Measurements from ENCODE around the gene USO1.
"Not testable (repeated sequence)": the region's sequence is repeated elsewhere in the genome, so short reads cannot be mapped to it uniquely, and the experiment has no call there.

USO1 gene

DNA sequence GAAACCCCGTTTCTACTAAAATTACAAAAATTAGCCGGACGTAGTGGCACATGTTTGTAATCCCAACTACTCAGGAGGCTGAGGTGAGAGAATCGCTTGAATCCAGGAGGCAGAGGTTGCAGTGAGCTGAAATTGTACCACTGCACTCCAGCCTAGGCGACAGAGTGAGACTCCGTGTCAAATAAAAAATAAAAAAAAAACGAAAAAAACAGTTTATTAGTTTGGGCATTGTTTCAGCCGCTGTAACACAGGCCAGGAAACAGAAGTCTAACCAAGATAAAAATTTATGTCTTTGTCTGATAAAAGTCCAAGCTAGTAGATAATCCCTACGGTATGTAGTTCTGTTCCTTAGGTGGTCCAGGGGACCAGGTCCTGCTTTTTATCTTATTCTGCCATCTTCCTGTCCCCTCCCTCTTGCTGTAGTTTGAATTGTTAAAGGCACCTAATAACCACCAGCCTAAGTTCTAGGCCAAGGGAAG, 21.4 kb downstream of the USO1 start:
- no peak for DNase-seq (ENCODE audit: low read depth in 2 of 2, low spot score in 1 of 2)

DNA sequence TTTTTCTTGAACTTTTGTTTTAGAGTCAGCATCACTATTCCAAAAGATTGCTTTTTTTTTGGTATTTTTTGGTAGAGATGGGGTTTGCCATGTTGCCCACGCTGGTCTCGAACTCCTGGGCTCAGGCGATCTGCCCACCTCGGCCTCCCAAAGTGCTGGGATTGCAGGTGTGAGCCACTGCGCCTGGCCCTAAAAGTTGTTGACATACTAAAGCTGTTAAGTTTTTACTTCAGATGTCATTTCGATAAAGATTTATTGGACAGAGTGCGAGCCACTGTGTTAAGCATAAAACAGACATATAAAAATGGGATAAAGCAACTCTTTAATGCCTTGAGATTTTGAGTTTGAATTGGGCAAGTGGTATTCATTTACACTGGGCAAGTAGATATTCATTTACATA, 28.3 kb downstream of the USO1 start:
- DNase-seq (ENCODE audit: low read depth in 2 of 2, low spot score in 1 of 2): no peak

DNA sequence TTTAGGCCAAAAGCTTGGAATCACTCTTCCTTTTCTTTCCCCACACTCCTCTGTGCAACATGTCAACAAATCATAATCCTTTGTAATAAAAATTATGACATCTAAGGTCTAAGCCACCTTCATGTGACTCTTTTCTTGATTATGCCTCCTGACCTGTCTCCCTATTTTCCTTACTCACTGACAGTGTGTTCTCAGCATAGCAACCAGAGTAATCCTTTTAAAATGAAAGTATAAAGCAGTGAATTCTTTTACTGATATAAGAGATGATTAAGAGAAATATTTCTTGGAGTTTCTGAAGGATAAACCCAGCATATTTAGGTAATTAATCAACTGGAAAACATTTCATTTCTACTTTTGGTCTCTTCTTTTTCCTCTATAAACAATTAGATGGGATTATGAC, 44.7 kb downstream of the USO1 start:
- DNase-seq (ENCODE audit: low read depth in 2 of 2, low spot score in 1 of 2): no peak

DNA sequence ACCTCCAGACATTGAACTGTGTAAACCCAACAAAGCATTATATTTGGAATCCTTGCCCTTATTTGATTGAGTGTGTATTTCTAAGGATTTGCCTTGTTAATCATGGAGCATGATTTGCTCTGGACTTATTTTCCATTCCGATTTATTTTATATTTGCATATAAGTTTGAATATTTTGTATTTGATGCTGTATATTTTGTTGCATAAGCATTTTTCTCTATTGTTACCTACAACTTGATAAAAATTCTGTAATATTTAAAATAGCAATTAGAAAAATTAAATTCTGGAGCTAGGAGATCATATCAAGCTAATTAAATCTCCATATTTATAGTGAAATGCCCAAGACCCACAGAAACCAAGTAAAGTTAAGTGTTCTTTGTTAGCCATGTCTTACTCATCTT, 47.2 kb downstream of the USO1 start:
- no peak for DNase-seq (ENCODE audit: low read depth in 2 of 2, low spot score in 1 of 2)

GRCh38 chr4:75777589-75777988, 53.2 kb downstream of the USO1 start:
- DNase-seq (ENCODE audit: low read depth in 2 of 2, low spot score in 1 of 2): no peak

GRCh38 chr4:75779105-75779757, 54.9 kb downstream of the USO1 start:
- no peak for DNase-seq (ENCODE audit: low read depth in 2 of 2, low spot score in 1 of 2)

- no peak for DNase-seq (ENCODE audit: low read depth in 2 of 2, low spot score in 1 of 2)
These were observed 56.9 kb downstream of the USO1 start for GRCh38 chr4:75781305-75781704.

DNA sequence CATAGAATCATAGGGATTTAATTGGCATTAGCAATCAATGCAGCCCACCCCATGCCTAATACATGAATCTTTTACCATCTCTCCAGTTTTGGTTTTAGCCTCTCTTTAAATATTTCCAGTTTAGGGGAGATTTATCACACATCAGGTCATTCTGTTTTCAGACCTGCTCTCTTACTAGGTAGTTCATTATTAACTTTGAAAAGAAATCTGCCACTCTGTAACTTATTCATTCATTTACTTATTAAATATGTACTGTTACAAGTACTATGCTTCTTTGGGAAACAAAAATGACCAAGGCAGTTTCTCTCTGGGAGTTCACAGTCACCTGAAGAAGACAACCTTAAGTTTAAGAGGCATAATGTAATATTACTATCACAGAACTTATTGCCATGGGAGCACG, 62.1 kb downstream of the USO1 start:
- DNase-seq (ENCODE audit: low read depth in 2 of 2, low spot score in 1 of 2): no peak

DNA sequence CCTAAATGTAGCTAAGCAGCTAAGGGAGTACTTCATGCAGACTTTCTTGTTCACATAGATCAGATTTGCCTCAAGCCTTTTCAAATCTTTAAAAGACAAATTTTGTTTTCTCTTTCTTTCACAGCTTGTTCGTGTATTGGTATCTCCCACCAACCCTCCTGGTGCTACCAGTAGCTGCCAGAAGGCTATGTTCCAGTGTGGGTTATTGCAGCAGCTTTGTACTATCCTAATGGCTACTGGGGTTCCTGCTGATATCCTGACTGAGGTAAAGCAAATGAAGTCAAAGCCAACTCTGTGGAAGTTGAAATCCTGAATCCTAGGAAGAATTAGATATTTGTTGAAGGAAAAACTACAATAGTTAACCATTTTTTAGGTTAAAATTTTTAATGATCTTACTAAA, 62.6 kb downstream of the USO1 start:
- no peak for DNase-seq (ENCODE audit: low read depth in 2 of 2, low spot score in 1 of 2)

- no peak for DNase-seq (ENCODE audit: low read depth in 2 of 2, low spot score in 1 of 2)
These were observed 65.6 kb downstream of the USO1 start for GRCh38 chr4:75790024-75790423.

GRCh38 chr4:75800972-75801371, 76.6 kb downstream of the USO1 start:
- no peak for DNase-seq (ENCODE audit: low read depth in 2 of 2, low spot score in 1 of 2)

- DNase-seq (ENCODE audit: low read depth in 2 of 2, low spot score in 1 of 2): not testable (repeated sequence)
These were observed 81.7 kb downstream of the USO1 start for GRCh38 chr4:75806035-75806434.

DNA sequence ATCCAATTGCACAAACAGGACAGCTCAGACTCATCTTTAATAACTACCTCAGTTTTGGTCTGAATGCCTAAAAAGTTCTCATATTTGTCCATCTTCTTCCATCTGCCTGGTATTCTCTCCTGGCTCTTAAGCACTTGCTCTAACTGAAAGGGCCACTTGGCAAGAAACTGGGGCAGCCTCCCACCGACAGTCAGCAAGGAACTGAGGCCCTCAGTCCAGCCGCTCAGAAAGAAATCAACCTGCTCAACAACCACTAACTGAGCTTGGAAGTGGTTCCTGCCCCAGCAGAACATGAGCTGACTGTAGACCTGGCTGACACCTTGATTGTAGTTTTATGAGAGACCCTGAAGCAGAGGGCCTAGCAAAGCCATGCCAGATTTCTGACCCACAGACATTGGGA, 93.5 kb downstream of the USO1 start:
- no peak for DNase-seq (ENCODE audit: low read depth in 2 of 2, low spot score in 1 of 2)

GRCh38 chr4:75819121-75819520, 94.7 kb downstream of the USO1 start:
- DNase-seq (ENCODE audit: low read depth in 2 of 2, low spot score in 1 of 2): no peak

DNA sequence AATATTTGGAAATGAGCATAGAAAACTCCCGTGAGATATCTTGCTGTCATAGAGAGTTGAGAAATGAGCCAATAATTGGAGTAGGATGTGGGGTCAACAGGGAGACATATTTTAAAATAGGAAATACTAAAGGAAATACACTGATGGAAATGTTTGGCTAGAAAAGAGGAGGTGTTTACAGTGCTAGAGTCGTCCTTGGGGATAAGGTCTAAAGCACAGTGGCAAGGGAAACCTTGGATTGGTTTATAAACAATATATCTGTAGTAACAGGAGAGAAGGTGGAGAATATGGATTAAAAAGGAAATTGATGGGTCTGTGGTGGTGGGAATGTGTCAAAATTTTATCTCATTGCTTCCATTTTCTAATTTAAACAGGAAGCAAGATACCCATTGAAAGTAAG, 95.8 kb downstream of the USO1 start:
- DNase-seq (ENCODE audit: low read depth in 2 of 2, low spot score in 1 of 2): no peak

DNA sequence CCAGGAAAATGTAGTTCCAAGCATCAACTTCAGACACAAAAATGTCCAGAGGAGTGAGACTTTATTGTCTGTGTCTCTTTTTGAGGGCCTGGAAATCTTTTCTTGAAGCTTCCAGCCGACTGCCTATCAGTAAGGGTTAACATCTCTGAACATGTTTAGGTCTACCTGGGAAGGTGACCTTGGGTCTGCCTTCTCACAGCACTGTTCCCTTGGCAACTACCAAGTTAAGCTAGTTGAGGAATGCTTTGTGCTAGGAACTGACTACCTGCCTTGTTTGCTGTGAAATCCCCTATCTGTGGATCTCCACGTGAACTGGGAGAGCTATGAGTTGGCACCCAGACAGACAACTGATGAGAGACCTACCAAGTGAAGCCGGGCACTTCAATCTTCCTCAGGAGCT, 96.3 kb downstream of the USO1 start:
- no peak for DNase-seq (ENCODE audit: low read depth in 2 of 2, low spot score in 1 of 2)

GRCh38 chr4:75821216-75821615, 96.8 kb downstream of the USO1 start:
- no peak for DNase-seq (ENCODE audit: low read depth in 2 of 2, low spot score in 1 of 2)

- DNase-seq (ENCODE audit: low read depth in 2 of 2, low spot score in 1 of 2): no peak
These were observed 97.6 kb downstream of the USO1 start for GRCh38 chr4:75821966-75822365.

GRCh38 chr4:75822416-75822815, 98.0 kb downstream of the USO1 start:
- no peak for DNase-seq (ENCODE audit: low read depth in 2 of 2, low spot score in 1 of 2)

DNA sequence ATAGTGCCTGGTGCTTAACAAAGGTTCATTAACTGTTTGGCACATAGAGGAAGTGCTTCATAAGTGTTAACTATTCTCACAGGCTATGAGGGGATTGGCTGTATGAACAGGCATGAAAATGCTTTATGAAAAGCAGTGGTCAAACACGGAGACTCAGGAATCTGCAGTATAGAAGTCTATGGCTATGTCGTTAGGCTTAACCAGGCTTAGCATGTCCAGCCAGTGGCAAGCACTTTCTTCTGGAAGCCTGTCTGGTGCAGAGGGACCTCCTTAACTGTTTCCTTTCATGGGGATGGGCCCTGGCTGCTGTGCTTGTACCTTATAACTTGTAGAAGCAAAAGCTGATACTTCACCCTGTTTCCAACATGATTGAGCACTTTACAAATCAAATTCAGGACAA, 99.4 kb downstream of the USO1 start:
- DNase-seq (ENCODE audit: low read depth in 2 of 2, low spot score in 1 of 2): no peak

DNA sequence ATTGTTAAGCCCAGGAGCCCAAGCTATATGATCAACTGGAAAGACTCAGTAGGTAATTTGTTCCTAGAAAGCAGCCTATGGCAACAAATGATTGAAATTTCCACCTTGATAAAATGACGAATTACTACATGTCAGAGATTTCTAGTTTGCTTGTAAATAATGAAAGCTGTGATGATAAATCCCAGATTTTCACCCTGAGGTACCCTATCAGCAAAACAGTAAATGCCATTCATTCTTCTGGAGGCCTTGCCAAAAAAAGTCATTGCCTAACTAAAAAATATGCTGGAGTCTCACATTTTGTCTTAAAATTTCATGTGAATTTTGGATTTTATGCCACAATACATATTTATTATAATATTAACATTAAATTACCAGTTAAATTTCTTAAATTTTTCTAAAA, 106.5 kb downstream of the USO1 start:
- no peak for DNase-seq (ENCODE audit: low read depth in 2 of 2, low spot score in 1 of 2)

- DNase-seq (ENCODE audit: low read depth in 2 of 2, low spot score in 1 of 2): no peak
These were observed 107.6 kb downstream of the USO1 start for GRCh38 chr4:75831856-75832405.

DNA sequence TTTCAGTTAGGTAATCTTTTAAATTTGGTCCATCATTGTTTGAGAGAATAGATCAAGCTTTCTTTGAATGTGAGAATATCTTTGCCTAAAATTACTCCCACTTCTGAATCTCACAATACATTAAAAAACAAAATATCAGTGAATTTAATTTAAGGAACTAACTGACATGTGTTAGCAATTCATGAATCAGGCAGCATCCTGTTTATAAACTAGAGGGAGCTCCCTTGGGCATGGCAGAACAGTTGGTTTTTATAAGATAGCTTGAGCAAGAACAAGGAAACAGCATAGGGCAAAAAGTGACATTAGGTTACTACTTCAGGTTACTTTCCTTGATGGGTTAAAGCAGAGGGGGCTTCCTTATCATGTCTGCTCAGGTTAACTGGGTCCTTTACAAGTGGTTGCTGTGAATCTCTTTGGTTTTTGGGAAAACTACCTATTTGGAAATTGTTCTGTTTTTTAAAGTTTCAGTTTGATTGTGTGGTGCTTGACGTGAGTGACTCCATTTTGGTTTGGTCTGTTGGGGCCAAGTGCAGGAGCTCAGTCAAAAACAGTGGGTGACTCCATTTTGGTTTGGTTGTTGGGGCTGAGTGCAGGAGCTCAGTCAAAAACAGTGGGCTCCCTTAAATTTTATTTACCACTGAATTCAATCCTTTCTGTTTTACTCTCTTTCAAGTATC, 109.9 kb downstream of the USO1 start:
- DNase-seq (ENCODE audit: low read depth in 2 of 2, low spot score in 1 of 2): no peak

Data from stimulated activated CD8-positive, alpha-beta memory T cell treated with anti-CD3 and anti-CD28 coated beads, Interleukin-4, amount 100 ng/mL, for 4 hours (primary cell).